IPS-15b (cell line): Measurements from ENCODE around the gene PLSCR3.

Source experiments
- H3K27me3 ChIP-seq: one replicate; pipeline ENCODE4 v1.6.1; 2013; ENCODE audit warnings: low read length; ENCODE audit not compliant: control insufficient read depth, insufficient read depth
- H3K36me3 ChIP-seq: one replicate; pipeline ENCODE4 v1.6.1; 2013; ENCODE audit warnings: low read length; ENCODE audit not compliant: control insufficient read depth, insufficient read depth
- H3K4me1 ChIP-seq: one replicate; pipeline ENCODE4 v1.6.1; 2013; ENCODE audit warnings: mild to moderate bottlenecking, low read length; ENCODE audit not compliant: control insufficient read depth, insufficient read depth
- H3K4me3 ChIP-seq: one replicate; pipeline ENCODE4 v1.5.1; 2013; ENCODE audit warnings: low read depth, low read length
- H3K9ac ChIP-seq: one replicate; pipeline ENCODE4 v1.6.1; 2013; ENCODE audit warnings: low read depth, mild to moderate bottlenecking, low read length
- H3K9me3 ChIP-seq: one replicate; pipeline ENCODE4 v1.6.1; 2013; ENCODE audit warnings: mild to moderate bottlenecking, low read length; ENCODE audit not compliant: control insufficient read depth, insufficient read depth

Gene PLSCR3

GRCh38 chr17:7409716-7410115 lies 15.4 kb upstream of the PLSCR3 start:
- Histone ChIP-seq H3K9me3 (no peaks in the 10 kb centered on the region), H3K36me3 (peaks cover 28% of the 10 kb centered on the region), H3K4me1 (peaks cover 11% of the 10 kb centered on the region), H3K4me3 (no peak overlapping the region), H3K27me3 (peaks cover 7% of the 10 kb centered on the region), H3K9ac (no peak overlapping the region)

- H3K4me1 ChIP-seq: peaks cover 11% of the 10 kb centered on the region
- no peak overlapping the region for H3K9ac ChIP-seq
- peaks cover 23% of the 10 kb centered on the region for H3K36me3 ChIP-seq
- peaks cover 7% of the 10 kb centered on the region for H3K27me3 ChIP-seq
- H3K9me3 ChIP-seq: no peaks in the 10 kb centered on the region
- peak overlapping the region; percentile 50 for H3K4me3 ChIP-seq
These were observed 14.5 kb upstream of the PLSCR3 start for GRCh38 chr17:7408863-7409262.

GRCh38 chr17:7408252-7408727 lies 14.0 kb upstream of the PLSCR3 start:
- Histone ChIP-seq H3K9ac (no peak overlapping the region), H3K4me3 (peak overlapping the region; percentile 50), H3K36me3 (peaks cover 23% of the 10 kb centered on the region), H3K4me1 (peaks cover 11% of the 10 kb centered on the region), H3K27me3 (peaks cover 7% of the 10 kb centered on the region), H3K9me3 (no peaks in the 10 kb centered on the region)

DNA sequence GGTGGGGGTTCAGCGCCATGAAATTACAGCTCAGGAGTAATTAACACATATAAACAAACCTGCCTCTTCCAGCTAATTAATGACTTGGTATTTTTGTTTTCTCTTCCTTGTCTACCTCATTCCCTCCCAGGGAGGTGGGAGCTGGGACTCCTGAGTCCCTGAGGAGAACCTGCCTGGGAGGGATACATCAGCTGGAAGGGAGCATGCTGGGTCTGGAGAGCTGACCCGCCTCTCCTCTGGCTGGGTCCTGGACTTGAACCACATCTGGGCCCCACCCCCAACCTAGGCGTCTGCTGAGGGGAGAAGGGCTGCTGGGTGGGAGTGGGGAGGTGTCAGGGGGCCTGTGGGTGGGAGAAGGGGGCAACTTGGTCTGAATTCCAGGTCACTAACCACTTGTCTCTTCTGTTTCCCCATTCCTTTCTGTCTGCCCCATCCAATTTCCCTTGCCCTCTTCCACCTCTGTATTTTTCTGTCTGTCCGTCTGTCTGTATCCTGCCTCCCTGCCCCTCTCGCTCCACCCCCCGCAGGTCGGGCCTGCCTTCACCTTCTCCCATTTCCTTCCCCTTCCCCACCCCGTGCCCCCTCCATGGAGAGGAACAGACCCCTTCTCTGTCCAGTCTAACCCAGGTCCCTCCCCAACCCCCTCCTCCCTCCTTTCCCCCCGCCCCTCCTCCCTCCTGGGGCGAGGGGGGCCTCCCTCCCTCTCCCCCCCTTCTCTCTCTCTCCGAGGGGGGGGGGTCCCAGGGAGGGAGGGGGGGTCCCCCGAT lies 13.3 kb upstream of the PLSCR3 start, which contains the start of gene NLGN2:
Gene NLGN2 (plus strand): TSS at position 361 of the 767 bp plus-strand sequence. CDS start 411 bp downstream, outside the sequence.
- H3K9ac ChIP-seq: no peak within 1 kb of the TSS
- H3K4me1 ChIP-seq: peaks cover 11% of the 10 kb centered on the region
- no peaks in the 10 kb centered on the region for H3K9me3 ChIP-seq

GRCh38 chr17:7407082-7407481 lies 12.8 kb upstream of the PLSCR3 start:
- H3K27me3 ChIP-seq: peaks cover 7% of the 10 kb centered on the region
- H3K9me3 ChIP-seq: no peaks in the 10 kb centered on the region
- H3K4me1 ChIP-seq: peaks cover 7% of the 10 kb centered on the region
- peak overlapping the region; percentile 41 for H3K4me3 ChIP-seq
- H3K36me3 ChIP-seq: peaks cover 23% of the 10 kb centered on the region
- no peak overlapping the region for H3K9ac ChIP-seq

More for the DNA sequence above, 13.3 kb upstream of the PLSCR3 start, which contains the start of gene NLGN2:
- Histone ChIP-seq H3K4me3 (peak within 1 kb of the TSS; percentile 50), H3K27me3 (peaks cover 7% of the 10 kb centered on the region), H3K36me3 (peaks cover 23% of the 10 kb centered on the region)

- no peak overlapping the region for H3K9ac ChIP-seq
- H3K4me3 ChIP-seq: peak overlapping the region; percentile 88
- H3K4me1 ChIP-seq: peaks cover 7% of the 10 kb centered on the region
- peaks cover 7% of the 10 kb centered on the region for H3K27me3 ChIP-seq
- no peaks in the 10 kb centered on the region for H3K9me3 ChIP-seq
- peaks cover 23% of the 10 kb centered on the region for H3K36me3 ChIP-seq
These were observed 12.0 kb upstream of the PLSCR3 start for GRCh38 chr17:7406235-7406825.

DNA sequence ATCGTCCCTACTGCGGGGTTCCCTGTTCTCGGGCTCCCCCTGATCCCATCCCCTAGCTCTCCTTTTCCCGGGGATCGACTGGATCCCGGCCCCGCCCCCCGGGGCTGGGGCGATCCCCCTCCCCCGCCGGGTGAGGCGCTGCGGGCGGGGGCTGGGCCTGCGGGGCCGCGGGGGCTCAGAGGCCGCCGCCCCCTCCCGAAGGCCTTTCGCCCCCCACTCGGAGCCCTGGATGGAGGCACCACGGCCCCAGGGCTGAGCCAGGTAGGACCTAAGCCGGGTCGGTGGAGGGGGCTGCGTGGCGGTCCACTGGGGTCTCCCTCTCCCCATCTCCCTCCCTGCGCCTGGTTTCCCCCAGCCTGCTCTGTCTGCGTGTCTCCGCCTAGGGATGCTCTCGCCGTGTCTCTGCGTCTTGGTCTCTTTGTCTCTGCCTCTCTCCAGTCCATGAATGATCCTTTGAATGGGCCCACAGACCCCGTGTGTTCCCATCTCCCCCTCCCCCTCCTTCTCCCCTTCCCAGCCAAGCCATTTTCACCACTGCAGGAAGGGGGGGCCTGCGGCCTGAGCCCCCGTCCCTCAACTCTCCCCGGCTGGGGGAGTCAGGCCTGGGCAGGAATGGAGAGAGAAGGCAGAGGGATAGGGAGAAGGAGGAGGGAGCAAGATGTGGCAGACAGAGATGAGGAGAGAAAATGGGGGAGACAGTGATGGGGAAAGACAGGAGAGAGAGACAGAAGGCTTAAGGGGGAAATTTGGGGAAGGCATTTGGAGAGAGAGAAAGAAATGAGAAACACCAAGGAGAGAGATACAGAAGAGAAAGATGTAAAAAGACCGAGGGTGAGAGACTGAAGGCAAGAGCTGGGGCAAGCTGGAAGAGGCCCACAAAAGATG lies 11.3 kb upstream of the PLSCR3 start:
- H3K9ac ChIP-seq: peak overlapping the region; percentile 85
- H3K4me3 ChIP-seq: peak overlapping the region; percentile 88
- H3K9me3 ChIP-seq: no peaks in the 10 kb centered on the region
- H3K36me3 ChIP-seq: peaks cover 23% of the 10 kb centered on the region
- H3K27me3 ChIP-seq: peaks cover 7% of the 10 kb centered on the region
- H3K4me1 ChIP-seq: peaks cover 7% of the 10 kb centered on the region

- peaks cover 7% of the 10 kb centered on the region for H3K4me1 ChIP-seq
- no peaks in the 10 kb centered on the region for H3K9me3 ChIP-seq
- H3K4me3 ChIP-seq: peak overlapping the region; percentile 88
- peaks cover 7% of the 10 kb centered on the region for H3K27me3 ChIP-seq
- H3K36me3 ChIP-seq: peaks cover 18% of the 10 kb centered on the region
- H3K9ac ChIP-seq: peak overlapping the region; percentile 85
These were observed 10.5 kb upstream of the PLSCR3 start for GRCh38 chr17:7404737-7405349.

- peaks cover 5% of the 10 kb centered on the region for H3K27me3 ChIP-seq
- peak within 1 kb of the TSS; percentile 9 for H3K9ac ChIP-seq
- H3K9me3 ChIP-seq: no peaks in the 10 kb centered on the region
- peaks cover 7% of the 10 kb centered on the region for H3K4me1 ChIP-seq
- peak within 1 kb of the TSS; percentile 88 for H3K4me3 ChIP-seq
- peaks cover 12% of the 10 kb centered on the region for H3K36me3 ChIP-seq
These were observed 9.8 kb upstream of the PLSCR3 start, which contains the start of gene TMEM256 for GRCh38 chr17:7403977-7404736. TMEM256 (minus strand) TSS chr17:7404097; CDS start chr17:7404084, 13 bp downstream.

- H3K9me3 ChIP-seq: no peaks in the 10 kb centered on the region
- peaks cover 2% of the 10 kb centered on the region for H3K27me3 ChIP-seq
- peaks cover 6% of the 10 kb centered on the region for H3K36me3 ChIP-seq
- H3K4me1 ChIP-seq: peaks cover 5% of the 10 kb centered on the region
- H3K4me3 ChIP-seq: peak overlapping the region; percentile 83
- H3K9ac ChIP-seq: no peak overlapping the region
These were observed 9.3 kb upstream of the PLSCR3 start for GRCh38 chr17:7403727-7403976.
